Mesothelial cell of epicardium (in vitro differentiated cells): ENCODE data around the gene RNGTT. TPM values are rescaled to one million over a fixed set of nuclear protein-coding genes. Genes with fewer than 3 reads are reported as not detected.

Experiments used
- DNase-seq, 2 experiments: peaks; one replicate each; pipeline ENCODE4 v3.0.0; 2021; ENCODE audit warnings: low spot score in 2 of 2; ENCODE audit not compliant: unreplicated experiment in 2 of 2
- H3K27ac Mint-ChIP-seq: 2 replicates; pipeline ENCODE4 v1.8.0; 2021; ENCODE audit warnings: mixed read lengths
- H3K27me3 Mint-ChIP-seq: 2 replicates; pipeline ENCODE4 v1.8.0; 2021; ENCODE audit warnings: low read depth, mixed read lengths
- H3K36me3 Mint-ChIP-seq: 2 replicates; pipeline ENCODE4 v1.8.0; 2021; ENCODE audit warnings: mixed read lengths
- H3K4me1 Mint-ChIP-seq: 2 replicates; pipeline ENCODE4 v1.8.0; 2021; ENCODE audit warnings: mixed read lengths
- H3K4me3 Mint-ChIP-seq: 2 replicates; pipeline ENCODE4 v1.8.0; 2021; ENCODE audit warnings: mild to moderate bottlenecking, moderate library complexity, mixed read lengths
- H3K9me3 Mint-ChIP-seq: 2 replicates; pipeline ENCODE4 v1.8.0; 2021; ENCODE audit warnings: mixed read lengths
- CTCF ChIP-seq: fragments of 200-600 bp; sonication (generic); IDR thresholded peaks from one replicate; pipeline ENCODE4 v1.5.0; 2021; ENCODE audit warnings: antibody characterized with exemption; ENCODE audit not compliant: unreplicated experiment
- total RNA-seq: library from RNA; stranded (reverse); gene quantifications from 3 replicates; pipeline ENCODE4 v1.2.1, GENCODE V29; 2021

RNGTT gene
- total RNA-seq, 1 donor from 2014 or later = 16.5 TPM

- no peaks in the 10 kb centered on the region for H3K27me3 Mint-ChIP-seq
- no peak overlapping the region for H3K4me3 Mint-ChIP-seq
- no peak overlapping the region for H3K27ac Mint-ChIP-seq
- DNase-seq = no peak
- peaks cover 66% of the 10 kb centered on the region for H3K9me3 Mint-ChIP-seq
- H3K36me3 Mint-ChIP-seq = peaks cover 75% of the 10 kb centered on the region
- TF ChIP-seq CTCF = no peak
- H3K4me1 Mint-ChIP-seq = no peaks in the 10 kb centered on the region
Measured at GRCh38 chr6:88663801-88664200, 299.6 kb downstream of the RNGTT start.

- no peak for TF ChIP-seq CTCF
Measured at GRCh38 chr6:88662653-88663174, 300.7 kb downstream of the RNGTT start.

GRCh38 chr6:88662163-88662580 lies 301.2 kb downstream of the RNGTT start:
- H3K36me3 Mint-ChIP-seq = peaks cover 67% of the 10 kb centered on the region
- H3K9me3 Mint-ChIP-seq = peaks cover 57% of the 10 kb centered on the region
- DNase-seq = no peak
- no peaks in the 10 kb centered on the region for H3K4me1 Mint-ChIP-seq
- no peak for TF ChIP-seq CTCF
- no peaks in the 10 kb centered on the region for H3K27me3 Mint-ChIP-seq
- H3K4me3 Mint-ChIP-seq = no peak overlapping the region
- no peak overlapping the region for H3K27ac Mint-ChIP-seq

More at GRCh38 chr6:88662653-88663174, 300.7 kb downstream of the RNGTT start:
- Mint-ChIP-seq H3K27ac (no peak overlapping the region), H3K9me3 (peaks cover 60% of the 10 kb centered on the region), H3K36me3 (peaks cover 71% of the 10 kb centered on the region), H3K4me3 (no peak overlapping the region), H3K27me3 (no peaks in the 10 kb centered on the region), H3K4me1 (no peaks in the 10 kb centered on the region)
- no peak for DNase-seq

GRCh38 chr6:88661136-88661535 lies 302.3 kb downstream of the RNGTT start:
- Mint-ChIP-seq H3K27me3 (no peaks in the 10 kb centered on the region), H3K9me3 (peaks cover 51% of the 10 kb centered on the region), H3K4me1 (no peaks in the 10 kb centered on the region), H3K36me3 (peaks cover 59% of the 10 kb centered on the region), H3K4me3 (no peak overlapping the region), H3K27ac (no peak overlapping the region)
- no peak for TF ChIP-seq CTCF
- DNase-seq = no peak

GRCh38 chr6:88655586-88655985 lies 307.8 kb downstream of the RNGTT start:
- Mint-ChIP-seq H3K4me3 (no peak overlapping the region), H3K27ac (no peak overlapping the region), H3K36me3 (peaks cover 22% of the 10 kb centered on the region), H3K27me3 (no peaks in the 10 kb centered on the region), H3K9me3 (peaks cover 14% of the 10 kb centered on the region), H3K4me1 (no peaks in the 10 kb centered on the region)
- DNase-seq = no peak
- no peak for TF ChIP-seq CTCF

- H3K4me3 Mint-ChIP-seq = no peak overlapping the region
- no peak for DNase-seq
- peaks cover 3% of the 10 kb centered on the region for H3K4me1 Mint-ChIP-seq
- no peak for TF ChIP-seq CTCF
- peaks cover 2% of the 10 kb centered on the region for H3K9me3 Mint-ChIP-seq
- no peak overlapping the region for H3K27ac Mint-ChIP-seq
- H3K27me3 Mint-ChIP-seq = no peaks in the 10 kb centered on the region
- H3K36me3 Mint-ChIP-seq = peaks cover 6% of the 10 kb centered on the region
Measured at GRCh38 chr6:88653936-88654335, 309.5 kb downstream of the RNGTT start.
